NCI-H2196 treated with DMSO at 0.1 percent for 48 hours (cell line): ENCODE data around the gene APLP2.

Experiments used
- DNase-seq: peaks from one replicate; lab custom pipeline; 2025; ENCODE audit not compliant: unreplicated experiment; lab: John Stamatoyannopoulos, UW

APLP2 gene

DNA sequence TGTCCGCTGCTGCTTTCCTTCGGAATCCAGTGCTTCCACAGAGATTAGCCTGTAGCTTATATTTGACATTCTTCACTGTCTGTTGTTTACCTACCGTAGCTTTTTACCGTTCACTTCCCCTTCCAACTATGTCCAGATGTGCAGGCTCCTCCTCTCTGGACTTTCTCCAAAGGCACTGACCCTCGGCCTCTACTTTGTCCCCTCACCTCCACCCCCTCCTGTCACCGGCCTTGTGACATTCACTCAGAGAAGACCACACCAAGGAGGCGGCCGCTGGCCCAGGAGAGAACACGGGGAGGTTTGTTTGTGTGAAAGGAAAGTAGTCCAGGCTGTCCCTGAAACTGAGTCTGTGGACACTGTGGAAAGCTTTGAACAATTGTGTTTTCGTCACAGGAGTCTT, 74.4 kb downstream of the APLP2 start:
- DNase-seq: no peak

- peak; percentile 30 for DNase-seq
These were observed 75.2 kb downstream of the APLP2 start for GRCh38 chr11:130144861-130145281.

- peak; percentile 53 for DNase-seq
These were observed 75.7 kb downstream of the APLP2 start for GRCh38 chr11:130145311-130145812.

DNA sequence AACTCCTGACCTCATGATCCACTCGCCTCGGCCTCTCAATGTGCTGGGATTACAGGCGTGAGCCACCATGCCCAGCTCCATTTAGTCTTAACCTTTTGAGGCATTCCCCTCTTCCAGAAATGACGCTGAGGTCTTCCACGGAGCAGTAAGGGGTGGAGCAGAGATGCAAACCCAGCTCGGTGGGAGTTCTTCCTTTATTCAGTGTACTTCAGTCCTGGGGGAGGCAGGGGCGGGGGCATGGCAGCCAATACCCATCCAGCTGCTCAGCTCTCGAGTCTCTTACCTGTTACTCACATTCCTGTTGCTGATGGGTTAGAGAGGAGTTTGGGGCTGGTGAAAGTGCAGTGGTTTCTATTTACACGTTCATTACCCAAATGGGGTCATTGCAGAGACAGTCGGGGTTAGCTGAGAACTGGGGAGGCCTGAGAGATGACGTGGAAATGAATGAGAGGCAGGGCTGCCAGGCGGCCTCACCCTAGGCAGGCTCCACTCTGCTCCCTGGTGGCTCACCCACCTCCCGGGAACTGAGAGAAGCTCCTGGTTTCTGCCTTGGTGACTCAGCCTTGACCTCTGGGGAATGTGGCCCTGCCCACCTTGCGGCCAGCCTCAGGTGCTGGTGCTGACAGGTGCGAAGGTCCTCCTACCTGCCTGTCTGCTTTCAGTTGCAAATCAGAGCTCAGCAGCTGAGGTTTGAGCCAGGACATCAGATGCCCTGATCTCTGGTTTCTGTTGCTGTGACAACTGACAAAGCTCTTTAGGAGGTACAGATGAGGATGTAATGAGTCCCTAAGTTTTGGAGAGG, 76.5 kb downstream of the APLP2 start:
- DNase-seq: peak; percentile 90

DNA sequence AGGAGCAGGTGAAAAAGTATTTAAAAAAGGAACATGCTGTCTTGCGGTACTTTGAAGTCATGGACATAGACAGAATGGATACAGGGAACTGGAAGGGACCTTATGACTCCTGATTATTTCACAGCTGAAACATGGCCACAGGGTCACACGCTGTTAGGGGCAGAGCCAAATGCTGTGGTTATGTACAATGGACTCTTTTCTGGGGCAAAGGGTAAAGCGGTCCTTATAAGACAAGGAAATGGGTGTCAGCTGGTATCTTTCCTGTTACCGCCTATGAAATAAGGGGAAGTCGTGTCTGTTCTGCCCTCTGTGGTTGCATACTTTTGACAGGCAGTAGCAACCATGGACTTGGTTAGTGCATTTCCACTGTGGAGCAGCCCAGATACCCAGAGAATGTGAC, 77.1 kb downstream of the APLP2 start:
- no peak for DNase-seq

DNA sequence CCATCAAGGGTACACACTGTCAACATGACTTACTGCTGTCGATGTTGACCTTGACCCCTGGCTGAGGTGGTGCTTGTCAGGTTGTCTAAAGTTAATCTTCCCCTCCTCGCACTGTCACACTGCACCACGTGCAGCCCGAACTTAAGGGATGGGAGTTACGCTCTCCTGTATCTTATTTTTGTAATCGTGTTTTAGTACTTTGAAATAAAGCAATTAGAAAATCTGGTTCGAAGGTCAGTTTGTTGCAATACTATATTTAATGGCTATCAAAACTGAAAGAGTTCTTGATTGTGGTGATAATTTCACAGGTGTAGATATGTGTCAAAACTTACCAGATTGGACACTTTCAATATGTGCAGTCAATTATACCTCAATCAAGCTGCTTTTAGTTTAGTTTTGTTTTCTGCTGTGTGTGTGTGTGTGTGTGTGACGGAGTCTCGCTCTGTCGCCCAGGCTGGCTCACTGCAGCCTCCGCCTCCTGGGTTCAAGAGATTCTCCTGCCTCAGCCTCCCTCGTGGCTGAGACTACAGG, 79.2 kb downstream of the APLP2 start:
- no peak for DNase-seq

DNA sequence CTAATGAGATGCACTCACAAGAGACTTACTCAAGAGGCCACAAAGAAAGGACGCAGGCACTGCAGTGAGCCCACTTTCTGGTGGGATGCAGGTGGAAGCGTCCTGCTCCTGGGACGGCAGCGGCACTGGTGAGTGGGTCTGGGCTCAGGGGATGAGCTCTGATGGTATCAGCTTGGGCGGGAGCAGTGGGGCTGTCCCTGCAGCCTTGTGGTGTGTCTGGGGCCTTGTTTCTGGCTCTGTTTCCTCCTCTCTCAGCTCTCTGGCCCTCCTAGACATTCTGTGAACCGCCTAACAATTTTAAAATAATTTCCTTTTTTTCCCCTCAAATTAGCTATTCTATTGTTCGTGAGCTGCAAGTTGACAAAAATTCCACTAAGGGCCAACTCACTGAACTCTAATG, 81.1 kb downstream of the APLP2 start:
- DNase-seq: no peak

DNA sequence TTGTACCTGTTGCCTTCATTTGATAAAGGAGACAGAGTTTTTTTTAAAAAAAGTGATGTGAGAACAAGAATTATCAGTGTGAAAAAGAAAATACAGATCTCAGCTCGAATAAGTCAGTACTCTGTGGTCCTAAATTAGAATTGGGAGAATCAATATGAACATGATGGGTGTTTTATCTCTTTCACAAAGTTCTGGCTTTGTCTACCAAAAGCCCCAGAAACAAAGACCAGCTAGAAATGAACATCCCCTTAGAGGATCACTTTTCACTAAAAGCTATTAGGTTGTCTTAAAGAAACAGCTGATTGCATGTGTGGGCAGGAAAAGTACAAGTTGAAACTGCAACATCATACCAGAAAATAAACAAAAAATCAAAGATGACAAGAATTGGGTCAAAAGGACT, 81.5 kb downstream of the APLP2 start:
- DNase-seq: no peak

- no peak for DNase-seq
These were observed 86.7 kb downstream of the APLP2 start for GRCh38 chr11:130156108-130157022.

- no peak for DNase-seq
These were observed 87.4 kb downstream of the APLP2 start for GRCh38 chr11:130157101-130157500.

GRCh38 chr11:130157840-130158239, 88.1 kb downstream of the APLP2 start:
- no peak for DNase-seq

- DNase-seq: no peak
These were observed 89.4 kb downstream of the APLP2 start for GRCh38 chr11:130159139-130159538.

- peak; percentile 35 for DNase-seq
These were observed 90.2 kb downstream of the APLP2 start, which contains the start of gene ST14 for GRCh38 chr11:130159657-130160497. Gene ST14 (plus strand): TSS chr11:130159782. CDS start chr11:130159980, 198 bp downstream.

DNA sequence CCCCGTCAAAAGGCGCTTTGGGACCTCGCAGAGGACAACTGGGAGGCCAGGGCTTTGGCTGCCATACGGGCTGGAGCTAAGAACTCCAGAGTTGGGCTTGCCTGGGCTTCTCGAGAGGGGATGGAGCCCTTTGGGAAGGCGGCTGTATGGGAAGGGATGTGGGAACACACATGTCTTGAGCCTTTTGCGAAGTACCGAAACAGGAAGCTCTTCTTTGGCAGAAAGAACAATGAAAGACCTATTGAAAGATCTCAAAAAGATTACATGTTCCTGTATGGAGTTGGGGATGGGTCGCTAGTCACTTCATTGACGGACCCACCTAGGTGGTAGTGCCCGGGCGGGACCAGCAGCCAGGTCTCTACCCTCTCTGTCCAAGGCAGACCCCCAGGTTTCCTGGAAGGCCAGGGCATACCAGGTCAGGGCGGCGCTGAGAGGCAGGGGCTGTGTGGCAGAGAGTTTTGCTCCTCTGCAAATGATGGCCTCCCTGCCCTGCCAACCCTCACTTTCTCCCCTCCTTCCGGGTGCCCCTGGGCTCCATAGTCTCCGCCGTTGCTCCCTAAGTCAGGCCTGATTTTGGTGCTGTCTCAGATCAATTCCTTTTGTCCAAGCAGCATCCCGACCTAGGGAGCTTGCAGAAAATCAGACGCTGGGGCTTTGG, 90.9 kb downstream of the APLP2 start:
- DNase-seq: no peak

- no peak for DNase-seq
These were observed 91.9 kb downstream of the APLP2 start for GRCh38 chr11:130161441-130162145.

DNA sequence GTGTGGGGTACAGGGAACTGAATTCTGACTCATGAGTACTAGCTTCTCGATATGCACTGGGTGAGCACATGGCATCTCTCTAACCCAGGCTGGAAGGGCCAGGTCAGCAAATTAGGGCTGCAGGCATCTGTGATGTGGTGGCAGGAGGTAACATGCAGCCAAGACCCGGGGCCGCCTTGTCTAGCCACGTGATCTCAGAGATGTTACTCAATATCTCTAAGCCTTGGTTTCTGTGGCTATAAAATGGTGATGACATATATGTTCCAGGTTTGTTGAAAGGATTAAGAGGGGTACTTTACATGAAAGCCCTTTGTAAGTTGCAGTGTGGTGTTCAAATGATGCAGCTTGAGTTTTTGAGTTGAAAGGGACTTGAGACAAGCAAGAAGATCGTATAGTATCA, 93.0 kb downstream of the APLP2 start:
- DNase-seq: peak; percentile 57

- peak; percentile 29 for DNase-seq
These were observed 93.9 kb downstream of the APLP2 start for GRCh38 chr11:130163346-130164220.

- no peak for DNase-seq
These were observed 94.5 kb downstream of the APLP2 start for GRCh38 chr11:130164221-130164570.
